ENCODE results near the gene CNTNAP5.
A peak's percentile ranks its signal among the peaks of the same experiment; 100 is the strongest.

Gene CNTNAP5

DNA sequence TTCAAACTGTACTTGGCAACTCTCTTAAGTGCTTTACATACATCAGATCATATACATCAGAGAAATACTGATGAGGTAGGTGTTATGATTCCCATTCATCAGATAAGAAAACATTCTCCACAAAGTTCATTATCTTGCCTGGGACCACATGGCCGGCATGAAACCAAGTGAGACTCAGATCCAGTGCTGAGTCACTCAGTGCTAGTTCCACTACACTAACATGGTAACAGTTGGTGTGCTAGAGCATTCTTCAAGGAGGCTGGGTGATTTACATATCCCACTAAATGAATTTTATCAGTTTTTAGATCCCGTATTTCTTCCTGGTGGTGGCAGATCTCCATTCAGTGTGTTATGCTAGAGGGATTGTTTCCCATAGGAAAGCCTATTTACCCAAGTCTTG, 772.0 kb downstream of the CNTNAP5 start:
- DNase-seq, result no peak
- Histone ChIP-seq H3K4me3 (ENCODE audit: low read depth, low read length) (no peak overlapping the region), H3K27ac (no peak overlapping the region), H3K36me3 (replicated peaks) (no peaks in the 10 kb centered on the region), H3K27me3 (replicated peaks) (no peaks in the 10 kb centered on the region)
- in situ Hi-C loops (cut with HindIII; ENCODE audit: low pct_ligation_motif_present, low sequenced_read_pairs), result no loop called here
- no peak for TF ChIP-seq CTCF (IDR thresholded peaks at IDR 0.05; ENCODE audit: low read depth, low read length, missing control alignments)

DNA sequence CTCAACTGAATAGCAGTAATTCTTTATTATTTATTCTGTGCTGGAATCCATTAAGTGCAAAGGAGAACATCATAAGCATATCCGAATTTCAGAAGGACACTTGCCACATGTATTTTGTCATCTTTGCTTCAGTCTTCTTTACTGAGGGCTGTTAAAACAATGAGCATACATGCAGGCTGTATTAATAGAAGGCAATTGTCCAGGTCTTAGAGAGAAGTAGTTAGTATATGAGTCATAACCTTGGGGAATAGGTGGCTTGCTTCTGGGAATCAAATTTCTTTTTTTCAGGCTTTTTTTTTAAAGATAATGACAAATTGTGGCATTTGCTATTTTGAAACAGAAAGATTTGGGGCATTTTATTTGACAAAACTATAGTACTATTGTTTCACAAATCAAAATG, 773.5 kb downstream of the CNTNAP5 start:
- Histone ChIP-seq H3K27me3 (replicated peaks) (no peaks in the 10 kb centered on the region), H3K27ac (no peak overlapping the region), H3K4me3 (ENCODE audit: low read depth, low read length) (no peak overlapping the region), H3K36me3 (replicated peaks) (no peaks in the 10 kb centered on the region)
- DNase-seq, result no peak
- in situ Hi-C loops (cut with HindIII; ENCODE audit: low pct_ligation_motif_present, low sequenced_read_pairs), result no loop called here
- no peak for TF ChIP-seq CTCF (IDR thresholded peaks at IDR 0.05; ENCODE audit: low read depth, low read length, missing control alignments)

DNA sequence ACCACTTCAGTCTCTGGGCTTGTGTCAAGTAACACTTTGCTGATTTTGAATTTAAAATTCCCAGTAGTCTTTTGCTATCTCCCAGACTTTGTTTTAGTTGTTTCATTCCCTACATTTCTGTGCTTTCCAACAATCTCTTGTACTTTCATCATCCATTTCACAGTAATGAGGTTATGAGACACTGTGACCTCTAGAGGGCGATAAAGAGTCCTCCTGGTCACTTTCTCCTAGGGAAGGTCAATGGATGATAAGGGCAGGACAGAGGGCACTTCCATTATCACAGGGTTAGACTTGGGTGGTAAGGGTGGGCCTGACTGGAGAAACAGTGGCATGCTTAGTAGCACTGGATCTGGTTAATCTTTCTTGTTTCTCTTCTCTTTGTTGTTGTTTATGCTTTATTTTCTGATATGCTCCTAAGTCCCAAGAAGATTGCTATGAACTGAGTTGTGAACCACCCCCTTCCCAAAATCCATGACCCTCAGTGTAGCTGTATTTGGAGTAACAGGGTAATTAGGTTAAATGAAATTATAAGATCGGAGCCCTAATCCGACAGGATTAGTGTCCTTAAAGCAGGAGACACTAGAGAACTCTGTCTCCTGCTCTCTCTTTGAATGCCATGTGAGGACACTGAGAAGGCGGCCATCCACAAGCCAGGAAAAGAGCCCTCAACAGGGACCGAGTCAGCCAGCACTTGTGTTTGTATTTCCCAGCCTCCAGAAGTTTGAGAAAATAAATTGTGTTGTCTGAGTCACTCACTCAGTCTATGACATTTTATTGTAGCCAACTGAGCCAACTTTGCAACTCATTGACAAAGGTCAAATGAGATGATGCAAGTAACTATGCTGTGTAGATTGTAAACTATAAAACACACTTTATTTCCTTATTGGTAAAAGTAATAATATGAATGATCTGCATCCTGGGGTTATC, 779.2 kb downstream of the CNTNAP5 start:
- Histone ChIP-seq H3K4me3 (ENCODE audit: low read depth, low read length) (no peak overlapping the region), H3K36me3 (replicated peaks) (no peaks in the 10 kb centered on the region), H3K27me3 (replicated peaks) (no peaks in the 10 kb centered on the region), H3K27ac (no peak overlapping the region)
- in situ Hi-C loops (cut with HindIII; ENCODE audit: low pct_ligation_motif_present, low sequenced_read_pairs), result no loop called here
- TF ChIP-seq CTCF (IDR thresholded peaks at IDR 0.05; ENCODE audit: low read depth, low read length, missing control alignments), result peak; percentile 49
- no peak for DNase-seq

- in situ Hi-C loops (cut with HindIII; ENCODE audit: low pct_ligation_motif_present, low sequenced_read_pairs), result no loop called here
- Histone ChIP-seq H3K27me3 (replicated peaks) (no peaks in the 10 kb centered on the region), H3K27ac (no peak overlapping the region), H3K4me3 (ENCODE audit: low read depth, low read length) (no peak overlapping the region), H3K36me3 (replicated peaks) (no peaks in the 10 kb centered on the region)
- TF ChIP-seq CTCF (IDR thresholded peaks at IDR 0.05; ENCODE audit: low read depth, low read length, missing control alignments), result no peak
- no peak for DNase-seq
These were observed 780.0 kb downstream of the CNTNAP5 start for GRCh38 chr2:124805060-124805459.

DNA sequence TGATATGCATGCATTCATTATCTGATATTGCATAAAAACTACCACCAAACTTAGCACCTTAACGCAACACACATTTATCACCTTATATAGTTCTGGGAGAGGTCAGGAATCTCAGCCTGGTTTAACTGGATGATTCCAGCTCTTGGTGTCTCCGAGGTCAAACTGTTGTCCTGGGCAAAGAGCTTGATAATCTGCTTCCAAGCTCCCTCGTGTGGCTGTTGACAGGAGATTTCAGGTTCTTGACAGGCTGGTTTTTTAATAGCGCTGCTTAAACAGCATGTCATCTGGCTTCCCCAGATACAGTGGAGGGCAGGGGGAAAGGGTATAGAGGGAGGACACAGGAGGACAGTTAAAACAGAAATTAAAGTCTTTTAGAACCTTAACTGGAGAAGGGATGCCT, 785.0 kb downstream of the CNTNAP5 start:
- DNase-seq, result no peak
- no peak for TF ChIP-seq CTCF (IDR thresholded peaks at IDR 0.05; ENCODE audit: low read depth, low read length, missing control alignments)
- in situ Hi-C loops (cut with HindIII; ENCODE audit: low pct_ligation_motif_present, low sequenced_read_pairs), result no loop called here
- H3K36me3 ChIP-seq (replicated peaks), result no peaks in the 10 kb centered on the region
- no peaks in the 10 kb centered on the region for H3K27me3 ChIP-seq (replicated peaks)
- no peak overlapping the region for H3K4me3 ChIP-seq (ENCODE audit: low read depth, low read length)
- no peak overlapping the region for H3K27ac ChIP-seq

Data from brain microvascular endothelial cell (primary cell).